ENCODE measurements around the gene GRIK1.

GRIK1 gene

GRCh38 chr21:29826386-29826785, 113.4 kb downstream of the GRIK1 start:
- no peak for DNase-seq

GRCh38 chr21:29825936-29826335, 113.9 kb downstream of the GRIK1 start:
- DNase-seq = no peak

DNA sequence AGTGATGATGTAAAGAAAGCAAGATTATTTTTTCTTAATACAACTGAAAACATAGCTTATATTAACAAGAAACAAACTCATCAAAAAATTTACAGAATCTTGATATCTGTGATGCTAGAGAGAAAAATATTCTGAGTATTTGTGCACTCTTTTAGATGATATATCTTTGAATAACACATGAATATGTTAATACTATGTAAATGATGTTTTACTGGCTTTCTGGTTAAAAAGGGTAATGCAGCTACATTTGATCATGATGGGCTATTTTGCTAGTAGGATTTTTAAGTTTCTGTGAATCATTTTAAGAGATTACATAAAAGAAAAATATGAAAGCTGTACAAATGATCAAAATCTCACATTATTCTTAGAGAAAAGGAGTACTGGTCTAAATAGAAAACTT, 114.5 kb downstream of the GRIK1 start:
- DNase-seq = no peak

GRCh38 chr21:29822064-29822463, 117.7 kb downstream of the GRIK1 start:
- DNase-seq = no peak

DNA sequence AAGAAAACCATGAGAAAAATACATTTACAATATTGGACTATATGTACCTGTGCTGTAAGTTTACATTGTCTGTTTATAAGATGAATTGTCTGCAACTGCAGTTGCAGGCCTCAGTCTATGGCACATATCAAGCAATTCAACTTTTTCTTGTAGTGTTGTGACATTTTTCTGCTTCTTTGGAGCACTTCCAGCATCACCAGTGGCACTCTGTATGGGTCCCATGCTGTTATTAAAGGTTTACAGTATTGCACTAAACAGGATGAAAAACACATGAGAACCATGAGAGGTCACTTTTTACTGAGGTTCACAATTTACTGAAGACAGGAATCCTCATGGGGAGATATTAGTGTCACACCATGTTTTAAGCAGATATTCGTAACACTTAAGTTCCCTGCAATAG, 118.6 kb downstream of the GRIK1 start:
- no peak for DNase-seq

DNA sequence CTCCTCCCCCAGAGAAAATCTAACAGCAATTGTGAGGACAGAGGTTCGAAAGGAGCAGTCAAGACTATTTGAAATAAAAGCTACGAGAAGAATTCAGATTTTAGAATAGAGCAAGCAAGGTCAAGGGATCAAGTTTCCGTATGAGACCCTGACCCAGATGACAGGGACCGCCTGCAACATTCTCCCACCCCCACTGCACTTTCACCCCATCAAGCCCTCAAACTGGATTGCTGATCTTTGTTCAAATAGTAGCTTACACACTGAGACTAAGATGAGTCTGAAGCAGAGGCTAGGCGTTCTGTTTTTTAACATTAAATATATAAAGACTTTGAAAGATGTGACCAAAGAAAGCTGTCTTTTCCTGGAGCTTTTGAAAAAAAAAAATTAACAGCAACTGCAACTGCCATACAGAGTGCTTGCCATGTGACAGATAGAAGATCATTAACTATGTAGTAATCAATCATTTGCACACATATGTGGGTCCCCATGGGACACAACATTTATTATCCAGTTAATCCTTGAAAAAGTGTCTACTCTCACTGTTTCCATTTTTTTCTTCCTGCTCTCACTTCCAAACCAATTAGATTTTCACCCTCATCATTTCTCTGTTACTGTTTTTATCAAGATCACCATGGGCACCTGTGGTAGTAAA, 120.0 kb downstream of the GRIK1 start:
- DNase-seq = no peak

DNA sequence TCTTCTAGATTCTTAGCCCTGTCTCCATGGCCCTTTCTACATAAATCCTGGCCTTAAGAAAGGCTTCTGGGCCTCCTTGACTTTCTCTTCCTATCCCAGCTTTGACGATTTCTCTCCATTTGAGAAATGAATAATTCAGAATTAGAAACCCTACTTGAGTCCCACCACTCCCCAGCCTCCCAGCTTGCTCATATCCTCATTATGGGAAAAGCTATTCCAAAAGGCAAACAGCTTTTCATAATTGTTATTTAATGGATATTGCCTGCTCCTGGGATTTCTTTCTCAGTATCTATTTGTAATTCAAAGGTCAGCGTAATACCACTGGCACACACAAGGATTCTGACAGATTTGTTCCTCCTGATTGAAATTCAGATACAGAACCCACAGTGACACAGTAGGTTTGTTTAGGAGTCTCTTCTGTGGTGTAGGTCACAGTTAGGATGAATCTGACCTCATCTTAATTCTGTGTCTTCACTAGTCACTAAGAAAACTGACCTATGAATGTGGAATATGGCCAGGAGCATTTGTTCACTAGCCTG, 121.3 kb downstream of the GRIK1 start:
- DNase-seq = no peak

DNA sequence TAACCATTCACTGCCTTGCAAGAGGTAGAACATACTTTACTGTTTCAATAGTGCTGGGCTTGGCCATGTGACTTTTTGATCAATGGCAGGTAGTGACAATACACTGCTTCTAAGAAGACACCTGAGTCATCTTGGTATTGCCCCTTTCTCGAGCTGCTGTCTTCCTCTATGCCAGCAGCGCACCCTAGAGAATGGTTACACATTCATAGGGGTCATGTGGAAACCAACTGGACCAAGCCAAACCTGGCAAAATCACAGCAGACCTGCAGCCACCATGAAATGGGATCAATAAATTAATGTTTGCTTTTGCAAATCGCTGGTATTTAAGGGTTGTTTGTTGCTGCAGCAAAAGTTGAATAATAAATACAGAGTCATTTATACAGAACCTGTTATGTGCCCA, 122.3 kb downstream of the GRIK1 start:
- no peak for DNase-seq

DNA sequence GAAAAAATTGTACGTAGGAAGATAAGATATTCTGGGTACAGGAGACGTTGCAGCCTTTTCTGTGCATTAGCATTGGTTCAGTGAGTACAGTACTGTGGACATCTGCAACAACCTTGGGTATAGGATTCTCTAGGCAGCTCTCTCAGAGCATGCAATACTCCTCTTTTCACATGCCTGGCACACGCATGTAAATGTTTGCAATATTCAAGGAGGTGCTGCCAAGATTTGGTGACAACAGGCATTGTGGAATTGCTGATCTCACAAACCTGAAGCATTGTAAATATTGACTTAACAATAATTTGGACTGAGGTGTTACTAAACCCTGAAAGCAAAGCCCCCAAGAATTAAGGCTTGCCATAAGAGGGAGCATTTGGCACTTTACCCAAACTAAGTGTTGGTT, 126.8 kb downstream of the GRIK1 start:
- no peak for DNase-seq

- no peak for DNase-seq
Observed at GRCh38 chr21:29810871-29811270, 128.9 kb downstream of the GRIK1 start.

GRCh38 chr21:29808153-29808552, 131.6 kb downstream of the GRIK1 start:
- DNase-seq = no peak

GRCh38 chr21:29805105-29805504, 134.7 kb downstream of the GRIK1 start:
- DNase-seq = no peak

- DNase-seq = no peak
Observed at GRCh38 chr21:29803191-29803590, 136.6 kb downstream of the GRIK1 start.

DNA sequence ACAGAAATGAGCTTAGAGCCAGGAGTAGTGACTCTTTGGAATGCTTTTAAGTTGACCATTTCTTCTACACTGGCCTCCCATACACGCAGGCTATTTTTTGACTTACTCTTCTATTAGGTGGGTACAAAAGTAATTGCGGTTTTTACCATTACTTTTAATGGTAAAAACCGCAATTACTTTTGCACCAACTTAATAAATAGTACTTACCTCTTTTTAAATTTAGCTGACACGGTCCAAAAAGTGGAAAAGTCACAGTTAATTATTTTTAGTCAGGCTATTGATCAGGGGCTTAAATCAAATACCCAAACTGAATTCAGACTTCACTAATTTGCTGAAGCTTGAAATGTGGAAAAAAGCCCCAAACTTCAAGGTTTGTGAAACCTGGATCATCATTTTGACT, 138.7 kb downstream of the GRIK1 start:
- DNase-seq = no peak

GRCh38 chr21:29800056-29800455, 139.7 kb downstream of the GRIK1 start:
- no peak for DNase-seq

GRCh38 chr21:29798840-29799239, 141.0 kb downstream of the GRIK1 start:
- DNase-seq = no peak

DNA sequence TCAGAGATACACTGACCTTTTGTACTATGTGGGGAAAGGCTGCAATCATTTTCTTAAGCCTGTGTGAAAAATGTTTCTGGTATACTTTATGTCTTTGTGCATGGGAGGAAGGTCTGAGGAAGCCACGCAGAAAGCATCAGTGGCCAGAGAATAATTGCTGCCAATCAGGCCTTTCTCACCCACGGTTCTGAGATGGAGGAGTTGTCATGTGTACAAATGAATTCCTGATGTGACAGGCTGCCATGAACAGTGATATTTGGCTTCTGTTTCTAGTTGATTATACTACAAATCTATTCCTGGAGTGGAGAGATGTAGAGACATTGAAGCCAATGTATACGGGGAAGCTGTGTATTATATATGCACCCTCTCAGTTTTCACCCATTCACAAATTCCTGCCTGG, 142.6 kb downstream of the GRIK1 start:
- no peak for DNase-seq

- DNase-seq = no peak
Observed at GRCh38 chr21:29793712-29794111, 146.1 kb downstream of the GRIK1 start.

- DNase-seq = no peak
Observed at GRCh38 chr21:29789393-29789792, 150.4 kb downstream of the GRIK1 start.

GRCh38 chr21:29788752-29789151, 151.0 kb downstream of the GRIK1 start:
- DNase-seq = no peak

- DNase-seq = no peak
Observed at GRCh38 chr21:29787361-29787909, 152.4 kb downstream of the GRIK1 start.

- DNase-seq = no peak
Observed at GRCh38 chr21:29786496-29787360, 153.1 kb downstream of the GRIK1 start.

DNA sequence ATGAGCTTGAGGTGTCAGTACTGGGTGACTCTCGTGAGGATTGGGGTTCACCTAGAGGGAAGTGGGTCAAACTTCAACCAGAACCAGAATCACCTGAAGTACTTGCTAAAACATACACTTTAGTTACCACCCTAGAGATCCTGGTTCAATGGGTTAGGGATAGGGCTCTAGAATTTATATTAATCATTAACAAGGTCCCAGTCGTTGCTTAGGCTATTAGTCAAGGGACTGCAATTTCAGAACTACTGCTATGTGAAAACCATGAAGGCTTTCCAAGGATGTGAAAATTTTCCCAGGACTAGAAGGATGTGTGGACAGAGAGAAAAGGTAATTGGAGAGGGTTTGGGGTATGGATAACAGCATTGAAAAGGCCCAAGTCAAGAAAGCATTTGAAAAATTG, 162.6 kb downstream of the GRIK1 start:
- DNase-seq = no peak

DNA sequence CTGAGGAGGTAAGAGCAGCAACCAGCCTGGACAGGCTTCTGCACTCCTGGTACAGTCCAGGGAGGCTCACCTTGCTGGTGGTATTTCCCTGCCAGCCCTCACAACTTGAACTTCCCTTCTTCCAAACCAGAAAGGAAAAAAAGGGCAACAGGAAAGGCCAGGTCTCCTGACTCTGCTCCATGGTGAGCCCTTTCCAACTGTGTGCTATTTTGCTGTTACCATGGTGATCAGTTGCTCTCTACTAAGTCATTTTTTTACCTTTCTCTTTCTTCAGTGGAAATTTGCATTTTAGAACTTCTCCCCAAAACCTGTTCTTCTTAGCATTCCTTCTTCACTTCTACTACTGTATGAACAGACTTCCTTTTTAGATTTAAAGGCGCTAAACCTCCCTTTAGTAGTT, 164.3 kb downstream of the GRIK1 start:
- no peak for DNase-seq

All from activated T-cell treated with anti-CD3 and anti-CD28 coated beads, Interleukin-2, amount 50 U/mL, for 48 hours (primary cell).